ENCODE measurements around the gene DDR2.

The DDR2 gene

DNA sequence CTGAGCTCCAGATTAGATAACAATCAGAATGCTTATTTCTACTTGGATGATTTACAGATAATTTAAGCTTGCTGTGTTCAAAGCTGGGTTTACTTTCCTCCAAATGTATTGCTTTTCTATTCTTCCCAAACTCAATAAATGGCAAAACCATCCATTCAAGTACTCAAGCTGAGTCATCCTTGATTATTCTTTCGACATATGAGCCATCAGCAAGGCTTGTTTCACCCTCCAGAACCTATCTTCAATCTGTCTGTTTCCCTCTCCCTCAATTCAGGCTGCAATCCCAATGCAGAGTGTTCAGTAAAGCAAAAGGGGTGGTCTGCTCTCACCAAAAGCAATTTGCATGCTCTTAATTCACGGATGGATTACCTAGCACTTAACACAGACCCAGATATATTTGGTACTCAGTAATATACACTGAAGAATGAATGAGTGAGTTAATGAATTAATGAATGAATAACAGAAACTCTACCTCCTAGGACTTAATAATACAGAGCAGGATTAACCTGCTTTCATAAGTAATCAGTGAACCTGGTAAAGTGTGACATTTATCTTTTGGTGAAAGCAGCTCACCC, 41.9 kb downstream of the DDR2 start:
- DNase-seq: no peak

DNA sequence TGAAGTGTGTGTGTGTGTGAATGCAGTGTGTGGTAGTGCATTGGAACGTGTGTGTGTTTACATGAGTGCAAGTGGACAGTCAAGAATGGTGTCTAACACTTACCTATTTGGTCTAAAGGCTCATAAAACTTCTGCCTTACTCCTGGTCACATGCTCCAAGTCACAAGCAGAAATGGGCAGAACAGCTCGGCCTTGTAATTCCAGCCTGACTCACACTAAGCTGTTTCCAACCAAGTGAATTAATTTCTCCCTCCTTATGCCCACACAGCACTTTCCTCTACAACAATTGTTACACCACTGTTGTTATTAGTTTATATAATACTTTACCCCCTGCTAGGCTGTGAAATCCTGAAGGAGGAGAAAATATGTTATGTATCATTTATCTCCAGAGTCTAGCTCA, 43.8 kb downstream of the DDR2 start:
- no peak for DNase-seq

DNA sequence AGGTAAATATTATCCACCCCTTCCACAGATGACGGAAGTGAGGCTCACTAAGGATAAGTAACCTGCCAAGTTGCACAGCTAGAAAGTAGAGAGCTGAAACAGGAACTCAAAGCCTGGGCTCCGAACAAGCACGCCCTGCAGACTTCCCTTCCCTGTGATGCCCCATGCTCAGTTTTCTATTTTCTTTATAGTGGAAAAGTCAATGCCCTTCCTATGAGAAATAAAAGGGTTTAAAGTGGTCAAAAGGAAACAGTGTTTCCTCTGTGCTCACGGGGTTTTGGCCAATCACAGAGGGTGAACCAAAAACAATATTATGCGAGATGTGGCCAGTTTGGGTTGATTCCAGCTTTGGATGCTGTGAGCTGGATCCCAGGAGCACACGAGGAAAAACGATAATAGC, 44.5 kb downstream of the DDR2 start:
- DNase-seq: no peak

DNA sequence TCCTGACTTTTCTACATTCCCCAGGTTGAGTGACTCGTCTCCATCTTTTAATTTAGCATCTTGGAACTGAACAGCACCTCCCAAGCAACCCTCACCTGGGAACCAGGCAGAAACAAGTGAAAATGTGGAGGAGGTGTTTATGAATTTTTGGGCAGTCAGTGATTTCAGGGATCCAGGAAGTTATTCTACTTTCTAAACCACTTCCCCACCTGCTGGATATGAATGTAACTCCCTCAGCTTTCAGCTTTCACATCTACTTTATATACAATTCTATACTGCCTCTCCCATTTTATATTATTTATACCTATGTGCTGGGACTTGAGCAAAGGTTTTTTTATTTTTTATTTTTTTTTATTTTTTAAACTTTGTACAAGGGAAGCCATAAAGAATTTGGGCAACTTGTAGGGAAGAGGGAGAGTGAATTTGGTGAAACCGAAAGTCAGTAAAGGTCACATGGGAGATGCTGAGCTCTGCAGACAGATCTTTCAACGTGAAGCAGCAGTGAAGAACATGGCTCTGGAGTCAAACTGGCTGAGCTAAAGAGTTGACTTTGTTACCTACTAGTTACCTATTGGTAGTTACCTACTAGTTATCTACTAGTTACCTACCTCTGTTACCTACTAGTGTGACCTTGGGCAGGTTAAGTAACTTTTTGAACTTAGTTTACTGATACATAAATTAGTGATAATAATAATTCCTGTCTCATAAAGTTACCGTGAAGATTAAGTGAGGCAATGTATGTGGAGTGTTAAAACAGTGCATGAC, 45.5 kb downstream of the DDR2 start:
- no peak for DNase-seq

DNA sequence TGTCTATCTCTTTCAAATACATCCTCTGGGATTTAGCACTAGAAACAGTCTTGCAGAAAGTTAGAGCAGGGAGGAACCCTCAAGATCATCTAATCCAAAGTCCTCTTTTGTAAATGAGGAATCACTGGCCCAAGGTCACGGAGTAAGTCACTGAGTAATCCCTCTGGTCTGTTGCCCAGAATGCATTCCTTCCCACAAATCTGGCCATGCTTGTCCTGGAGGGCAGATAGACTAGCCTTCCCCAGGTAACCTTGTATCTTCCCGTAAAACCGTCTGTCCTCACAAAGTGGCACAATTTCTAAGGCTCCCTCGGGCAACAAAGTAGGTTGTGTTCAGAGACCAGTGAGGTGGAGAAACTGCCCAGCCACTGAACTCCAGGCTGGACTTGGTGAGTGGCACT, 46.2 kb downstream of the DDR2 start:
- no peak for DNase-seq

DNA sequence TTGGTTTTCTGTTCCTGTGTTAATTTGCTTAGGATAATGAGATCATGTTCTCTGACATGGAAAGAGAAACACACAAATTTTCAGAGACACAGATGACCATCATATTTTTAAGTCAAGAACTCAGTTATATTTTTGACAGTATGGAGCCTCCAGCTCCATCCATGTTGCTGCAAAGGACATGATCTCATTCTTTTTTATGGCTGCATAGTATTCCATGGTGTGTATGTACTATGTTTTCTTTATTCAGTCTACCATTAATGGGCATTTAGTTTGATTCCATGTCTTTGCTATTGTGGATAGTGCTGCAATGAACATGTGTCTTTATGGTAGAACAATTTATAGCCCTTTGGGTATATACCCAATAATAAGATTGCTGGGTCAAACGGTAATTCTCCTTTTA, 47.0 kb downstream of the DDR2 start:
- no peak for DNase-seq

DNA sequence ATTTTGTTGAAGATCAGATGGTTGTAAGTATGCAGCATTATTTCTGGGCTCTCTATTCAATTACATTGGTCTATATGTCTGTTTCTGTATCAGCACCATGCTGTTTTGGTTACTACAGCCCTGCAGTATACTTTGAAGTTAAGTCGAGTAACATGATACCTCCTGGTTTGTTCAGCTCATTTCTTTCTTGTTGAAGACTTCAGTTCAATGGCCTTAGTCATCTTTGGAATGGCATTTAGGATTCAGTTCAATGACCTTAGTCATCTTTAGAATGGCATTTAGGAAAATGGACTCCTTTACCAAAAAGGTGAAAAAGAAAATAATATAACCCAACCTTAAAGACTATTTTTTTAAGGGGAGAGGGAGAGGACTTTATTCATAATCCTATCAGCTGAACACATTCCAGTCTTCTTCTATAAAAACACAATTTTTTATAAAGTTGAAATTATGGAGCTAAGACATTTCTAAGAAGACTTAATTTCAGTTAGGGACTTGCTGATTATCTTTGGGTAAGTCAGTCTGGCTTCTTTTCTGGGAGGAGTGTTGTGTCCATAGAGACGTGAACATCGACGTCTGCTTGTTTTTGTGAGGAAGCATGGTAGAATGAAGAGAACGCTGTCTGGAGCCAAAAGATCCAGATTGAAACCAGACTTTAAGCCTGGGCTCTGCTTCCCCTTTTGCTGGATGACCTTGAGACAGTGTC, 48.3 kb downstream of the DDR2 start:
- DNase-seq: no peak

DNA sequence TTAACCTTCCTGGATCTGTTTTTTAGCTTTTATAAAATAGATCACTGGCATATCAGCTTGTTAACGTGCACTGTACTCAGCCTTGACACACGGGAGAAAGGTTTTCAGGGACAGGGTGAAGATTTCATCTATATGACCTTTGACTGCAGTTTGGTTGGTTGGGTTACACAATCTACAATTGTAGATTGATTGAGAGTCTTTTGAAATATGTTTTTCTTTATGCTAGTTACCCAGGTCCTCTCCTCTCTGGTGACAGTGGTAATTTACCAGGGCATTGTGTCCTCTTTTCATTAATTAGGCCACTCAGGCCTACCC, 48.8 kb downstream of the DDR2 start:
- no peak for DNase-seq

DNA sequence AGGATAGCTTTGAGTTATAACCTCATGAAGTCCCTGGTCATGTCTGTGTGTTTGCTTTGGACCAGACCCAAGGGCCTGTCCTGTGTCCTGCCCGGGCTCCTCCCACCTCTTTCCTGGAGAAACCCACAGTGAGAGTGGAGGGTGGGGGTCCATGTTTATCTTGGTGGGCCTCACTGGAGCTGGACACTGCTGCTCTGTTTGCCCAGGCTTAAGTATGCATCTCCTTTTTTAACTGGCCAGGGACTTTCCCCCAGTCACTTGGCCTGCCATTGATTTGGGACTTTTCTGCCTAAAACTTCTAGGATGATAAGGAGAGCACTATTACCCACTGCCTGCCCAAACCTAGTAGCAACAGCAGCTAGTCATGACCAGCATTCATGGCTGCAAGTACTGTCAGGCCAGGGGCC, 49.8 kb downstream of the DDR2 start:
- DNase-seq: no peak

DNA sequence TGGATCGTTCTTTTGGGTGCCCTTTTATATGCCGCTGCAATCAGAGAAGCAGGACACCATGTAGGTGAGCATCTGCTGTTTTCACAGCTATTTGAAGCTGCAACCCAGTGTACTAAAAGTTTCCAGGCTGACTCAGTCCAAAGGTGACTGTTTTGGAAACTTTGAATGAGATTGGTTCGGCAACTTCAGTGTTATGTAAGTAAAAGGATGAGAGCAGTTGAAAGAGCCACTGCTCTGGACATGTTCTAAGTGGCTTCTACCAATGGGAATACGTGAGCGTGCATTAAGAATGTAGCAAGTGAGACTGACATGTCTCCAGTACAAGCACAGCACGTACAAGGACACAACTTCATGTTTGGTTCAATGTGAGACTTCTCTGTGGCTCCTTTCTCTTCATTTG, 55.6 kb downstream of the DDR2 start:
- no peak for DNase-seq

DNA sequence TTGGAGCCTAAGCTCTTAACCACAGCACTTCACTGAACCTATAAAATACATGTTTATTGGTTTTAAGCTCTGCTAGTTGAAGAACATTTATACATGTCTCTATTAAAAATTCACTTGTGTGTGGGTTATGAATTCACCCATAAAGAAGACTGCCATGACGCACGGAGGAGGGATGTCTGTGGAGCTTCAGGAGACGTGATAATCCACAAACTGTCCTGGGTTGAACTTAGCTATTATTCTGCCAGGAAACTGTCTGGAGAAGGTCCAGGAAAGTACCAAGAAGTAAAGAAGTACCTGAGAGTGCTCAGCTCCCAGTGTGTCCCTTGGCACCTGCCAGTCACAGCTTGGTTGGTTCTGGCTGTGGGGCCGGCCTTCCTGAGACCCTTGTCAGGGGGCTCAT, 56.3 kb downstream of the DDR2 start:
- DNase-seq: no peak

DNA sequence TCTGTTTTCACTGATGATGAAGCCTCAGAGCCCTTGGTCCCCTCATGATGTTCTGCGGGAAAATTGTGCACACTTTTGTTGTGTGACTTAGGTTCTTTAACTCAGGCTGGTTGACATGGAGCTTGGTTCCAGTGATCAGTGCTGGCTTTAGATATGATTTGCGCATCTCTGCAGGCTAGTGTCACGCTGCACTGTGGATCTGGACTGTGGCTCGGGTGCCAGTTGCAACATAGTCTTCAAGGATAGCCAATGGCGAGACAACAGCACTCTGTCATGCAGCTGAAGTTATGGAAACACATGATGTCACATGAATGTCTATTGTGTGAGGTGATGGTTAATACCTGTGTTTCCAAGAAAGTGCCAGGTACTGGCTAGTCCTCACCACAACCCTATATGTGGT, 56.7 kb downstream of the DDR2 start:
- DNase-seq: no peak

DNA sequence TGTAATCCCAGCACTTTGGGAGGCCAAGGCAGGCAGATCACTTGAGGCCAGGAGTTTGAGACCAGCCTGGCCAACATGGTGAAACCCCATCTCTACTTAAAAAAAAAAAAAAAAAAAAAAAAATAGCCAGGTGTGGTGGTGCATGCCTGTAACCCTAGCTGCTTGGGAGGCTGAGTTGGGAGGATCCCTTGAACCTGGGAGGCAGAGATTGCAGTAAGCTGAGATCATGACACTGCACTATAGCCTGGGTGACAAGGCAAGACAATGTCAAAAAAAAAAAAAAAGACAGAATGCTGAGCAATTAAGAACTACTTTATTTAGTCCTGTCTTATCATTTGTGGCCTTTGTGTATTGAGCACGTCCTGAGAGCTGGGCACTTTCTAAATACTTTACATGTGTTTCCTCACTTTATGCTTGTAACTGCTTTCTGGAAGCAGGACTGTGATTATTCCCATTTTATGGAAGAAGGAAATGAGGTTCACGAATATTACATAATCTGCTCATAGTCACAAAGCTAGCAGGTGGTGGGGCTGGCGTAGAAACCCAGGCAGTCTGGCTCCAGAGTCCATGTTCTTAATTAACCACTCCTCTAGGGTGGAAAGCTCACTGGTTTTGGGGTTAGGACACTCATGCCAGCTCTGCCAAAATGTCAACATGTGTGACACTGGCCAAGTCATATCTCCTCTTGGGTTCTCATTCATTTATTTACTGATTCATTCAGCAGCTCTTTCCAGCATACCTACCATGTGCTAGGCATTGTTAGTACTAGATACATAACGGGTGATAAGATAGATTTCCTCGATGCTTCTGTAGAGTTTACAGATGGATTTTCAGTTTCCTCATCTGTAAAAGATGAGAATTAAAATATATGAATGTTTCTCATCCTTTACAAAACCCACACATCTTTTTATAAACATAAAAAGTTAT, 57.7 kb downstream of the DDR2 start:
- no peak for DNase-seq

DNA sequence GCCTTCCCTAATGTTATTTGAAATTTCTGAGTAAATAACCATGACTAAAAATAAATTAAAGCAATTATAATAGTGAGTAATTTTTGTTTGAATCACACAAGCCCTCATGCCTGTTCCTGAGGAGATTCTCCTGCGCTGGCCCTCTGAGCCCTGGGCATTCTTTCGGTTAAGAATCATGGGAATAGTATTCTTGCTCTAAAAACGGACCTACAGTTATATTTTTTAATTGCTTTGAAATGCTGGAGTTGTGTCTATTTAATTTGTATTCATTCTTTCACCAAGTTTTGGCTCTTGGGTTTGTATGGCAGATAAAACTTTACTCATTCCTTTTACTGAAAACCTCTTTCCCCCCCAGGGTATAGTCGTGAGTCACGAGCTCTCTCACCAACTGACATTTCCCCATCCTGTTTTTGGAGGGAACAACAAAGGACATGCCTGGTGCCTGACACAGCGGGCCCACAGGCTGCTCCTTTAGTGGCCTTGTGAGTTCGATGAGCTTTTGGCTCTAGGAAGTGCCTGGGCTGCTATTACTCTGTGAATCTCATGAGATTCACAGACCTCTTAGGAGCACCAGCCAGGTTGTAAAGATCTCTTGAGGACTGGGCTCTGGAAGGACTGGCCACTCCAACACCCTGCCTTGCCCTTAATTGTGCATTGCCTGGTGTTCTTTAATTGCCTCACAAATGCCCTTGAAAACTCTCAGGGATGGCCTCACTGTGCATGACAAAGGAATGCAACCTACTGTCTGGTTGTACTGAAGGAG, 58.6 kb downstream of the DDR2 start:
- DNase-seq: no peak

DNA sequence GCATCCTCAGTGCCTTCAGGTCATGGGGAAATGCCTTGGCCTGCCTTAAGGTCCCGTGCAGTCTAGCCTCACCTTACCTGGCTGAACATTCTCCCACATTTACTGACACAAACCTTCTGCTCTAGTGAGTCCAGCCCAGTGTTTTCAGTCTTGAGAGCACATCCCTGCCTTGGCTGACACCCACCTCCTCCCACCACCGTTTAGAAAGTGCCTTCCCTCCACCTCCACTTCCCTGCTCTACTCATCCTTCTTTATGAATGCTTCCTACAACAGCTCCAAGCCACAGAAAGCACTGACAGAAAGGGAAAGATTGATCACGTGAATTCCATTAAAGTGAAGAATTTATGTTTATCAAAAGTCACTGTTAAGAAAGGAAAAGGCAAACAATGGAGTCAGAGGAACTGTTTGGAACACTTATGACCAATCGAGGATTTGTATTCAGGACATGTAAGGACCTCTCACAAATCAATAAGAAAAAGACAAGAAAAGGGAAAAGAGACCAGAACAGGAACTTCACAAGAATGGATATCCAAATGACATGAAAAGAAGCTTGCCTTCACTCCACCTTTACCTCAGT, 59.8 kb downstream of the DDR2 start:
- no peak for DNase-seq

DNA sequence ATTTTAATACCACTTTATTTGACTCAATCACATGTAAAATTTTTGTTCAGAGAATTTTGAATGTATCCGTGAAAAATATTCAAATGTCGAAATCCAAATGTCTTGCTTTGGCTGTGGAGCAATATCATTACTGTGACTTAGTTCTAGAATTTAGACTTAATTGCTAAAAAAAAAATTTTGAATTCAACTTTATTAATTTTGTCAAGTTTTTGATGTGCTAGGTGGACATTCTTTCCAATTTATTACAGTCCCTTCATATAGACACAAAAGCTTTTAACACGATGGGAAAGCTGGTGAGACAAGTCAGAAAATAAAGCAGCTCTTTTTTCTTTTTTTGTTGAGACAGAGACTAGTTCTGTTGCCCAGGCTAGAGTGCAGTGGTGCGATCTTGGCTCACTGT, 62.6 kb downstream of the DDR2 start:
- no peak for DNase-seq

DNA sequence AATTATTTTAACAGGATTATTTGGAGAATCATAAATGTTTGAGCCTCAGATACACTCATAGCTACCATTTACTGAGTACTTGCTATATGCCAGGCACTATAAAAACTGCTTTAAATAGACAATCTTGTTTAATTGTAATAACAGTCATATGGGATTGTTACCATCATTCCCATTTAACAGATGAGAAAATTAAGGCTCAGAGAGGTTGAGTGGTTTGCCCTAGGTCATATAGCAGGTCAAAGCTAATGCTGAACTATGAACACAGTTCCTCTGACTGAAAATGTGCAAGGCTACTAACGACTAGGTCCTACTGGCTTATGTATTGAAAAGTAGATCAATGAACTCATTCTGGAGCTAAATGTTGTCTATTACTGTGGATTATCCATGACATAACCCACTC, 63.4 kb downstream of the DDR2 start:
- no peak for DNase-seq

DNA sequence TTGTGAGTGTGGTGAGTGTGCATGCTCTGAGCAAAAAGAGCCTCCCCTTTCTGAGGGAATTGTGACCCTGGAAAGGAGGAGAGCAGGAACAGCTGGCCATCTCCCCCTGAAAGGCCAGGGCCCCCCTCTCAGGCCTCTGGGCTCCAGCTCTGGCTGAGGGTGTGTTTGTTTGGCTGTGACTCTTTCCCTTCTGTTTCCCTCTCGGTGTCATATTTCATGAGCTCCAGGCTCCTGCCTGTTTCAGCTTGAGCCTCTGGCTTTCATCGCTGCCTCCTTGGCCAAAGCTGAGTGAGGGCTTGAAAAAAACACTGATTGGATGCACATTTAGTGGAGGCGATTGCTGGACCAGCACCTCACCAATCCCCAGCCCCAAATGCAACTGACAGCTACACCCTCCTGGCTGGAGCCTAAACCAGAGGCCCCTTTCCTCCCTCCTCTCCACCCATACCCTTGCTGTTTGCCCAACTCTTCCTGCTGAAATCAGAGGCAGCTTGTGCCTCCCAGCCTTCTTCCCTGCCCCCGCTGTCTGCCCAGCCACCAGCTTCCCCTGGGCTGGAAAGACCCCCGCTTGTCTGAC, 64.1 kb downstream of the DDR2 start:
- no peak for DNase-seq

DNA sequence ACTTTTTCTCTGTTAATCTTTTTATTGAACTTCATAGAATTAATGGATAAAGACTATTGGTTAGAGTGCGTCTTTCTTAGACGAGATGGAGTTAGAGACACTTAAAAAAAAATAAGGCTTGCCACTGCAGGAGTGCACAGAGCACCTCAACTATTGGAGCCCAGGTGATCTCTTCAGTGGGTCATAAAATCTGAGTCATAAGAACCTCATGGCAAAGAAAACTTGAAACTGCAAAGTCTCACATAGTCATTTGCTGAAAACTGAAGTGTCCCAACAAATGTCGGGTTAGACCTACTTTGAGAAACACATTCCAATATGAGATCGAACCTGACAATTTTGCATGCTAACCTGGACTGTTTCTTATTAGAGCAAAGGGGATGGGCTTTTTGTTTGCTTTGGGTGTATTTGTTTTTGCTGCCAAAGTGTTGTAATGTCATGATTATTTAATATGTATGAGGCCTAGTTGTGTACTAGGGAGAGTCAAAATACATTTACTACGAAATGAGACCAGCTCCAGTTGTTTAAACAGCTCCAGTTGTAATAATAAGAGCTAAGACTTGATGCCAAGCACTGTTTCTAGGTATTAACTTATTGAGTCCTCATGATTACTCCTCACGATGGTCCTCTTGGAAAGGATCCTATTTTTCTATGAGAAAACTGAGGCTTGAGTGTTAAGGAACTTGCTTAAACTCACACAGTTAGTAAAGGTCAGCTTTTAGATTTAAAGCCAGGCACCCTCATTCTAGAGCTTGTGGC, 65.1 kb downstream of the DDR2 start:
- DNase-seq: no peak

DNA sequence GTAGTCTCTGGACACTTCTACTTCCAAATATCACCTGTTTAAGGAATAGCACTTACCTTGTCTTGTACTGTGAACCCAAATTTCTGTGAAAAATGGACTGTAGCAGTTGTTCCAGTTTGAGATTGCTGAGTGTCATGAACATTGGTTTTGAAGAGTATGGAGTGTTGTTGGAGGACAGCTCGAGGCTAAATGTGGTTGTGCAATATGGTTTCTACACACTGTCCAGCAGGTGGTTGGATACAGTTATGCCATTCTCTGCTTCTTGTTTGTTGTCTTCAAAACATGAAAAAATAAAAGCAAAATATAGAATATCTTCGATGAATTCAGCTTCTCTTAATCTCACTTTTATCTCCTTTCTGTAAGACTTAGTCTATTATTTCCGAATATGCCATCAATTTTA, 67.1 kb downstream of the DDR2 start:
- DNase-seq: no peak

DNA sequence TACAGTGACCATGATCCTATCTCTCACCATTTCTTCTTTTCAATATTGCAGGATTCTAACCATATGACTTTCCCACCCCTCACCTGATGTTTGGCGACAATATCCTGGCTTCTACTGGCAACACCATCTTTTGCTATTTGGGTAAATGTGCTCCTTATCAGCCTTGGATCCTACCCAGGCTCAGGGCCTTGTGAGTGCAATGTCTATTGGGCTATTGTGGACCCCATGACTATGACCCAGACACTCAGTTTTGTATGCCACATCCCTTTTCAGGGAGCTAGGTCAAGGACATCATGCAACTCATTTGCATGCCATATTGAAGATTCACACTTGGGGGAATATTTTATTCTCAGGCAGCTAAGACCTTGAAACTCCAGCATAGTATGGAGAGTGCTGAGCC, 67.9 kb downstream of the DDR2 start:
- no peak for DNase-seq
